Effector memory CD4-positive, alpha-beta T cell (primary cell): Measurements from ENCODE around the gene RBBP7.
A peak's percentile ranks its signal among the peaks of the same experiment; 100 is the strongest.

ENCODE experiments used
- DNase-seq, 3 donors: peaks; one replicate each; pipeline ENCODE4 v3.0.0-alpha.2; 2020
- H3K27ac ChIP-seq: 2 replicates; pipeline ENCODE4 v1.7.0; 2013; ENCODE audit warnings: mild to moderate bottlenecking, low read length, moderate library complexity; ENCODE audit not compliant: insufficient read depth, poor library complexity, severe bottlenecking
- H3K27me3 ChIP-seq: replicated peaks from 2 replicates; pipeline ENCODE4 v1.7.0; 2013; ENCODE audit warnings: mild to moderate bottlenecking, low read length; ENCODE audit not compliant: insufficient read depth, control insufficient read depth, poor library complexity, severe bottlenecking
- H3K36me3 ChIP-seq: 2 replicates; pipeline ENCODE4 v1.7.0; 2013; ENCODE audit warnings: mild to moderate bottlenecking, low read length, moderate library complexity; ENCODE audit not compliant: control insufficient read depth, insufficient read depth
- H3K4me1 ChIP-seq: 2 replicates; pipeline ENCODE4 v1.7.0; 2013; ENCODE audit warnings: low read length, mild to moderate bottlenecking; ENCODE audit not compliant: control insufficient read depth, insufficient read depth, poor library complexity, severe bottlenecking
- H3K4me3 ChIP-seq: 2 replicates; pipeline ENCODE4 v1.7.0; 2013; ENCODE audit warnings: low read length, low read depth, mild to moderate bottlenecking; ENCODE audit not compliant: insufficient read depth, poor library complexity, severe bottlenecking
- H3K9me3 ChIP-seq: 2 replicates; pipeline ENCODE4 v1.7.0; 2013; ENCODE audit warnings: mild to moderate bottlenecking, low read length, moderate library complexity; ENCODE audit not compliant: control insufficient read depth

Gene RBBP7

GRCh38 chrX:16885628-16886027, 15.5 kb upstream of the RBBP7 start:
- no peak for DNase-seq
- no peaks in the 10 kb centered on the region for H3K4me1 ChIP-seq
- H3K4me3 ChIP-seq, result no peak overlapping the region
- H3K27ac ChIP-seq, result no peak overlapping the region
- H3K36me3 ChIP-seq, result no peaks in the 10 kb centered on the region
- H3K9me3 ChIP-seq, result no peaks in the 10 kb centered on the region
- H3K27me3 ChIP-seq, result no peaks in the 10 kb centered on the region

GRCh38 chrX:16883487-16883804, 13.3 kb upstream of the RBBP7 start:
- Histone ChIP-seq H3K27me3 (no peaks in the 10 kb centered on the region), H3K4me3 (no peak overlapping the region), H3K9me3 (no peaks in the 10 kb centered on the region), H3K4me1 (no peaks in the 10 kb centered on the region), H3K27ac (no peak overlapping the region), H3K36me3 (no peaks in the 10 kb centered on the region)
- DNase-seq, result no peak

- Histone ChIP-seq H3K9me3 (no peaks in the 10 kb centered on the region), H3K4me1 (no peaks in the 10 kb centered on the region), H3K27me3 (no peaks in the 10 kb centered on the region), H3K27ac (peak overlapping the region; percentile 37), H3K4me3 (peak overlapping the region; percentile 52), H3K36me3 (no peaks in the 10 kb centered on the region)
- peak; percentile 8 to 49 (median 29) for DNase-seq
Measured at GRCh38 chrX:16882702-16883486, 12.7 kb upstream of the RBBP7 start.

GRCh38 chrX:16882169-16882568, 12.0 kb upstream of the RBBP7 start:
- Histone ChIP-seq H3K4me3 (no peak overlapping the region), H3K9me3 (no peaks in the 10 kb centered on the region), H3K4me1 (no peaks in the 10 kb centered on the region), H3K27ac (no peak overlapping the region), H3K36me3 (no peaks in the 10 kb centered on the region), H3K27me3 (no peaks in the 10 kb centered on the region)
- no peak for DNase-seq

- no peak overlapping the region for H3K27ac ChIP-seq
- DNase-seq, result no peak
- no peaks in the 10 kb centered on the region for H3K27me3 ChIP-seq
- H3K36me3 ChIP-seq, result no peaks in the 10 kb centered on the region
- H3K9me3 ChIP-seq, result no peaks in the 10 kb centered on the region
- no peaks in the 10 kb centered on the region for H3K4me1 ChIP-seq
- H3K4me3 ChIP-seq, result no peak overlapping the region
Measured at GRCh38 chrX:16876696-16877095, 6.5 kb upstream of the RBBP7 start.

- no peak overlapping the region for H3K27ac ChIP-seq
- H3K4me1 ChIP-seq, result peaks cover 3% of the 10 kb centered on the region
- H3K9me3 ChIP-seq, result no peaks in the 10 kb centered on the region
- no peak for DNase-seq
- no peaks in the 10 kb centered on the region for H3K36me3 ChIP-seq
- no peaks in the 10 kb centered on the region for H3K27me3 ChIP-seq
- H3K4me3 ChIP-seq, result no peak overlapping the region
Measured at GRCh38 chrX:16874458-16875095, 4.4 kb upstream of the RBBP7 start.

GRCh38 chrX:16873106-16873505, 2.9 kb upstream of the RBBP7 start:
- no peaks in the 10 kb centered on the region for H3K36me3 ChIP-seq
- H3K4me1 ChIP-seq, result peaks cover 11% of the 10 kb centered on the region
- no peak overlapping the region for H3K27ac ChIP-seq
- no peak overlapping the region for H3K4me3 ChIP-seq
- DNase-seq, result no peak
- H3K9me3 ChIP-seq, result no peaks in the 10 kb centered on the region
- no peaks in the 10 kb centered on the region for H3K27me3 ChIP-seq

- H3K36me3 ChIP-seq, result no peaks in the 10 kb centered on the region
- DNase-seq, result no peak
- H3K4me1 ChIP-seq, result peaks cover 11% of the 10 kb centered on the region
- peak overlapping the region; percentile 78 for H3K4me3 ChIP-seq
- peak overlapping the region; percentile 71 for H3K27ac ChIP-seq
- H3K27me3 ChIP-seq, result no peaks in the 10 kb centered on the region
- no peaks in the 10 kb centered on the region for H3K9me3 ChIP-seq
Measured at GRCh38 chrX:16870862-16871815, 977 bp upstream of the RBBP7 start.

- Histone ChIP-seq H3K4me3 (peak overlapping the region; percentile 77), H3K9me3 (no peaks in the 10 kb centered on the region), H3K36me3 (no peaks in the 10 kb centered on the region), H3K27ac (peak overlapping the region; percentile 90), H3K27me3 (no peaks in the 10 kb centered on the region), H3K4me1 (peaks cover 11% of the 10 kb centered on the region)
- peak in 2 of 3 donors; percentile 26 to 47 for DNase-seq
Measured at GRCh38 chrX:16869393-16870094, 618 bp downstream of the RBBP7 start.
